HG03039 (cell line): ENCODE results near the gene BRD9.
"Not testable (repeated sequence)": the region's sequence is repeated elsewhere in the genome, so short reads cannot be mapped to it uniquely, and the experiment has no call there.

Experiments used
- ATAC-seq: cut with Tn5 transposase; IDR thresholded peaks from one replicate; pipeline ENCODE4 v1.9.1; 2021; ENCODE audit warnings: mild to moderate bottlenecking, moderate library complexity; ENCODE audit not compliant: unreplicated experiment

BRD9 gene

DNA sequence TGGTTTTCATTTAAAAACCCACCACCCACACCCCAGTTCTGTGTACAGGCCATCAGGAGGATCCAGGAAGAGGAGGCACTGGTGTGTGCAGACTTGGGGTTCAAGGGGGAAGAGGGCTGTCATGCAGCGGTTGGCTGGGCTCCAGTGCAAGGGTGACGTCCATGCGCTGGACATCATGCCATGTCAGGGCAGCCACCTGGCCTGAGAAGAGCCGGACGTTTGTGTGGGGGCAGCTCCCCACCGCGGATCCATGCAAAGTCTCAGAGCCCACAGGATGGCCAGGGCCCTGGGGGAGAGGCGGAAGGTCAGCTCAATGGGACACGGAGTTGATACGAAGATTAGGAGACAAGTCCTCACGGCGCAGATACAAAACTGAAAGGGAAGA, 11.1 kb downstream of the BRD9 start:
- no peak for ATAC-seq

DNA sequence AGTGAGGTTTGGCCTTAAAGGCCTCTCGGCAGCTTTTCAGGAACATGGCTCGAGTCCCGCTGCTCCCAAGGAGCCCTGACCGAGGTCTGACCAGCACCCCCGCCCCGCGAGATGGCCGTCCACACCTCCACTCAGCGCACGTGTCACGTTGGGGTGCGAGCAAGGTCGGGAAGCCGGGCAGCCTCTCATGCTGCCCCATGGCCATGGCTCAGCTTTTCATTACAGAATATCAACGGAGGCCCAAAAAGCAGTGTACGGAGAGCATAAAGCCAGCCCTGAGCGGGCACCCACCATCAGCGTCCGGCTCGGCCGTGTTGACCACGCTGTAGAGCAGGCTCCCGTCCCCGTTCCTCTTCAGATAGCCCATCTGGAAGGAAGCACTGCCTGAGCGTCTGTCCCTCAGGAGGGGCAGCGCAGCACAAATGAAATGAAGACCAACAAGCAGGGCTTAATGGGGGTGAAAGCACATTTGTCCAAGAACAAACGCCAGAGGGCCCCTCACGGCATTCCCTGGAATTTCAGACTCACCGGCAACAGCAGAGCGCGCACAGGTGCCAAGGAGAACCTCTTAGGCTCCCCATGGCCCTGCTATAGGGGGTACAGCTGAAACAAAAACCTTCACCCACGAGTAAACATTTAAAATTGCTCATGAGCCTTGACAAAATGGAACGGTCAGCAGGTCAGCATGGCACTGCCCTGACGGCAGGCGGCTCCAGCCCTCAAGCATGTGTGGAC, 11.6 kb downstream of the BRD9 start:
- ATAC-seq = no peak

DNA sequence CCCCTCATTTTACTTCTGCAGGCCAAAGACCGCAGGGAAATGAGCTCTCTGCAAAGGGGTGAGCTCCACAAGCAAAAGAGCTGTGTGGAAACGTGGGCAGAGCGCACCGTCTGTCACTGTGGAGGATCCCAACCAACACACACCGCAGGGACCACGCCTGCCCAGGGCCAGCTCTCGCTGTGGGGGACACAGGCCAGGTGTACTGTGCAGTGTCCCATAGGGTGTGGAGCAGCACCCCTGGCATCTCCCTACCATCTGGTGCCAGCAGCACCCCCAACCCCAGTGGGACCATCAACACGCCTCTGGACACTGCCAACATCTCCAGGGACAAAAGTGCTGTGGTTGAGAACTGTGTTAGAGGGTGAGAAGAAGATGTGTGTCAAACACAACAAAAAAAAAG, 13.9 kb downstream of the BRD9 start:
- not testable (repeated sequence) for ATAC-seq

DNA sequence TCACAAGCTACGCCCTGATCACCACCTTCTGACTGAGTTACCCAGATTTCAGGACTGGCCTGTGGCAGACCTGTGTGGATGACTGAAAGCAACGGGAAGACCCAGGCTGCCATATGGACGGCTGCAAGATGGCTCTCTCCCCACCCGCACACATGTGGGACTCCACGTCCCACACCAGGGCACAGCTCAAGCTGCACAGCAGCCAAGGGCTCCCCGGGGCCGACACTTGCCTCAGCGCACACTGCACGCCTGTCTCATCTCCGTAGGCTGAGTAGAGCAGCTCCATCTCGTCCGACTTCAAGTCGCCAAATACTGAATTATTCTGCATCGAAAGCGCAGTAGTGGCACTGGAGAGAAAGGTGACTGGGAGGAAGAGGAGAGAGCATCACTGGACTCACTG, 14.5 kb downstream of the BRD9 start:
- ATAC-seq = no peak

DNA sequence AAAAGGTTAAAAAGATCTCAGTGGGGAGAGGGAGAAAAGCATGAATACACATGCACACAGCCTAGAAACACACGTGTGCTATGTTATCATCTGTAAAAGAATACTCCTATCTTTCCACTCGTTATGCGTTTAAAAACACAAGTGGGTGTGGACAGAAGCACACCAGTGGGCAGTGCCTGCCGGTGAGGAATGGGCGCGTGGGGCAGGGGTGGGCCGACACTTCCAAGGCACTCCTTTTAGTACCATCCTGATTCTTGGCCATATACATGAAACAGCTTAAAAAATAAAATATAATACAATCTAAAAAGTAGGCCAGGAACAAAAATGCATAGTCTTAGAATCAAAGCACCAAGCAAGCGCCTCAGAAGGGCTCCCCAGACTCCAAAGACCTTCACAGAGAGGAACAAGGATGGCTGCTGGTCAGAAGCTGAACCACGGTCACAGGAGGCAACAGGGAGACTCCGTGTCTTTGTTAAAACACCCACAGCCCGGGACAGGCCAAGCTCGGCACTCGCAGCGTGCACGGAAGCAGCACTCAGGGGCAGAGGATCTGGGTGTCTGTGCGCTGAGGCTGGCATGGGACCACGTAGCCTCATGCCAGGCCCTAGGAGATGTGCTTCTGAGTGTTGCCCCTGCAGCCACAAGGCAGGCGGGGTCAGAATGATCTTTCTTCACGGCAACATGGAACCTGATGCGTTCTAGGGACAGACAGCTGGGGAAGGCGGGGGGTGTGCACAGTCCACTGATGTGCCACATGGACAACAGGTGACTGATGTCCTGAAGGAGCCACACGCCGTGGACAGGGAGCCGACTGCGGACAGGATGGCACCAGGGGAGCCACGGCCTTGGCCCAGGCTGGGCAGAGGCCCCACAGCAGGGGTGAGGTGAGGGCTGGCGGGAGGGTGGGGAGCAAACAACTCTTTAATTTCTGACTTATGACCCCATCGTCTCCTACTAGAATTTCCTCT, 15.9 kb downstream of the BRD9 start:
- no peak for ATAC-seq

DNA sequence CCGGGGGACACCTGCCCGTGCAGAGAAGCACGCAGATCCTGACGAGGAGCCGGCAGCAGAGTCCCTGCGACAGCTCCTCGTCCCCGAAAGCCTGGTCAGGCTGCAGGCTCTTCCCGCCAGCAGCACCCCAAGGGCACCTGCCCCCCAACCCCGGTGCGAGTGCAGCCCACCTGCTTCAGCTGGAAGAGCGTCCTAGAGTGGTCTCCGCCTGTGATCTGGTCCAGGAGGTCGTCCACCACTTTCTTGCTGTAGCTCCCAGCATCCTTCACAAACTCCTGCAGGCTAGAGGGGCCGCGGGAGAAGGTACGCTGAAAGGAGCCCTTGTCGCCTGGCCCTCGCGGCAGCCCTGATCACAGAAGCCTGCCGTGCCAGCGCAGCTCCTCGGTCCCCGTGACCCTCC, 16.7 kb downstream of the BRD9 start:
- ATAC-seq = no peak

DNA sequence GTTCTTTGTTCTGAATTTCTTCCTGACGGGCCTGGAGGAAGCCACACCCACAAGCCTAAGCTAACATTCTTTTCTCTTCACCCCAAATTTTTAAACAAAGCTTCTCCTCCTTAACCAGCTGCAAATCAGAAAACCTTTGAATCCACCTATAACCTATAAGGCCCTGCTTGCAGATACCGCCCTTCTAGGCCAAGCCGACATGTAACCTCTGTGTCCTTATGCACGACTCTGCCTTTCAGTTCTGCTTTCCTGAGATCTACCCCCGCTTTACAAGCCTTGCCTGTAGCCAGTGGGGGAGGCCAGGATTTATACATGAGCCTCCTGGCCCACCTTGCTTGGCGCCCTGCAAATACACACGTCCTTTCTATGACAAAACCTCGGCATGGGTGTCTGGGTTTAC, 19.3 kb downstream of the BRD9 start:
- no peak for ATAC-seq

DNA sequence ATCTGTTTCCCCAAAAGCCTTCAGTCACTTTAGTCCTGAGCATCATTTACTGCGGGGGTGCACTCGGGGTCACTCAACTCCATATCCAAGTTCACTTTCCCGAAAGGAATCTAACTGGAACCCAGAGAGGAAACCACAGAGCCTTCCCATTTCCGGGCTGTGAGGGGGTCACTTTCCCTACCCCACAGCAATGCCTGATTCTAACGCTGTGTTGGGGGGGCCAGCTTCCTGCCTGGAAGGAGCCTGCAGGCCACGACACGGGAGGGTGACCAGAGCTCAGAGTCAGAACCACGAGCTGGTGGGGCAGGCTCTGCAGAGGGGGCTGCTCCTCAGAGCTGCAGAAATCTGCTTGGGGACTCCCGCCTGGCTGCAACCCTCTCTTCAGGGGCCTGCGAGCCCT, 20.3 kb downstream of the BRD9 start:
- no peak for ATAC-seq

DNA sequence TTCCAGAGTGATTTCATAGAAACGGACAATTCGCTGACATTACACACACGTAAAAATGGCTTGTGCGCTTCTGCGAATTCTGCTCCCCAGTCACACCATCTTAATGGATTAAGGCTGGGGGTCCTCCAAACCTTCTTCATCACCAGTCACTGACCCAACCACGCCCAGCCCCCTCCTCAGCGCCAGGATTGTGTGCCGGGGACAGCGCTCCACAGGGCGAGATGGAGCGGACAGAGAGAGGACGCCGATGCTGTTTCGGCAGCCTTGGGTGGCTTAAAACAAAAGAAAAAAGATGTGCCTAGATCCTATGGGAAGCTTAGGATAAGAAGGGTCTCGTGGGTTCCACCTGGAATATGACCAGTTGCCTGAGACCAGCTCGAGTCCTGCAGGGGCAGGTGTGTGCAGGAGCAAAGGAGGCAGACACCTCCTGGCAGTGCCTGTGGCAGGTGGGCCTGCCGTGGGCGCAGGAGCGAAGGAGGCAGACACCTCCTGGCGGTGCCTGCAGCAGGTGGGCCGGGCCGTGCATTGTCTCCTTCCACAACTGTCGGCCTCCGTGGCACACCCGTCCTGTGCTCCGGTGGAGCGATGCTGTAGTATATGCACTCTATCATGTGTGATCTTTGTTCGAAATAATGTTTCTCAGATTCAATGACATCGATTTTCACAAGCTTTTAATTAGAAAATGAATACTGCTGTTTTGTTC, 20.9 kb downstream of the BRD9 start:
- ATAC-seq = no peak

DNA sequence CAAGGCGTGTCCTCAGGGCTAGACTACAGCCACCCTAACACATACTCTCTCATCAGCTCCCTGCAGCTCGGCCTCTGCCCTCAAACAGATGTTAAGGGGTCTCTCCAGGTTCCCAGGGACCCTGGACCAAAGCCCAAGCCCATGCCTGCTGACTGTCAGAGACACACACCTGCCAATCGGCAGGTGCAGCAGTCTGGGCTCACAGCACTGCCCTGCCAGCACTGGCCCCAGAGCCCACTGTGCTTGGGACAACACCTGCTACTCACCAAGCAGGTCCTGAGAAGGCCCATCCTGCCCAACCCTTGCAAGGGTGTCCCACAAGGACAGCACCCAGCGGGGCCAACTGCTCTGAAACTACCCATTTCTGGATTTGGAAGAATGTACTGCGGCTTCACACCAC, 21.6 kb downstream of the BRD9 start:
- ATAC-seq = no peak

DNA sequence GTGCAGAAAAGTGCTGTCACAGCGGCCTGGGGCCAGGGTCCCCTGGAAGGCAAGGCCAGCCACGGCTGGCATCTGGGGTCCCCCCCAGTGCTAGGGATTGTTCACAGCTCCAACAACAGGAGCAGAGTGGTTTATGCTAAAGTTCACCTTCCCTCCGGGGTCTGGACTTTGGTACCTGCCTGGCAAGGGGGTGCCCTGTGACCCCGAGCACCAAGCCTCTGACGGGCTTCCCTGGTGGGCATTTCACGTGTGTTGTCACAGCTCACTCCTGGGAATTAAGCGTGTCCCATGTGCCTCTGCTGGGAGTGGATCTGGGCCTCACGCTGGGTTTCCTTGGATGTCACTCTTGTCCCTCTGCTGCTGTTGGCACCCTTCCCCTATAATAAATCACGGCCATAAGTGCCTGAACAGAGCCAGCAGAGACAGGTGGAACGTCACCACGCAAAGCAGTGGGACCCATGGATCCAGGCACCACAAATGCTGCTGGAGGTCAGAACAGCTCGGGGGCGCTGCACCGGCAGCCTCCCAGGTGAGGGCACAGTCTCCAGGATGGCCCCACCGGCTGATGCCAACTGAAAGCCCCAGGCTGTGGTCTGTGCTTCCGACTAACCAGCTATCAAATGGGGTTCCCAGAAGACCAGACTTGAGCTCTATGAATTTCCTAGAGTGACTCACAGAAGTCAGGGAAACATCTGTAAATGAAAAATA, 24.0 kb downstream of the BRD9 start:
- no peak for ATAC-seq

DNA sequence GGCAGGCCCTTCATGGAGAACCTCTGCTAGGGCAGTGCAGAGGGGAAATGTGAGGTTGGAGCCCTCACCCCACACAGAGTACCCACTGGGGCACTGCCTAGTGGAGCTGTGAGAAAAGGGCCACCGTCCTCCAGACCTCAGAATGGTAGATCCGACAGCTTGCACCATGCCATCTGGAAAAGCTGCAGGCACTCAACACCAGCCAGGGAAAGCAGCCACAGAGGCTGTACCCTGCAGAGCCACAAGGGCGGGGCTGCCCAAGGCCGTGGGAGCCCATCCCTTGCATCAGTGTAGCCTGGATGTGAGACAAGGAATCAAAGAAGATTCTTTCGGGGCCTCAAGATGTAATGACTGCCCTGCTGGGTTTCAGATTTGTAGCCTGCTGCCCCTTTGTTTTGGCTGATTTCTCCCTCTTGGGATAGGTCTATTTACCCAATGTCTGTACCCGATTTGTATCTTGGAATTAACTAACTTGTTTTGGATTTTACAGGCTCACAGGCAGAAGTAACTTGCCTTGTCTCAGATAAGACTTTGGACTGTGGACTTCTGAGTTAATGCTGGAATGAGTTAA, 25.2 kb downstream of the BRD9 start:
- ATAC-seq = no peak

DNA sequence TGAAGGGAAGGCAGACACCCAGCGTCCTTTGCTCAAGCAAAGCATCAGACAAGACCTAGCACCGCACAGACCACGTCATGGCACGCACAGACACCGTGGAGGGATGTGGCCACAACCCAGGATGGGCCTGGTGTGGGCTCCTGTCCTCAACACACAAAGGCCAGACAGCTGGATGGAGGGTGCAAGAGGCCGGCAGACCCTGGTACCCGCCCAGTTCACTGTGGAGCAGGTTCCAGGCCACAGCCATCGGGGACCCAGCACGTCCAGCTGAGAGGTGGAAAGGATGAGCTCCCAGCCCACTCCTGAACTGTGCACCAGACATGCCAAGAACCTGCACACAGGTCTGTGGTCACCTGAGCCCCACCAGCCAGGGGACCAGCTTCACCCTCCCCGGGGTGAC, 26.8 kb downstream of the BRD9 start:
- no peak for ATAC-seq

DNA sequence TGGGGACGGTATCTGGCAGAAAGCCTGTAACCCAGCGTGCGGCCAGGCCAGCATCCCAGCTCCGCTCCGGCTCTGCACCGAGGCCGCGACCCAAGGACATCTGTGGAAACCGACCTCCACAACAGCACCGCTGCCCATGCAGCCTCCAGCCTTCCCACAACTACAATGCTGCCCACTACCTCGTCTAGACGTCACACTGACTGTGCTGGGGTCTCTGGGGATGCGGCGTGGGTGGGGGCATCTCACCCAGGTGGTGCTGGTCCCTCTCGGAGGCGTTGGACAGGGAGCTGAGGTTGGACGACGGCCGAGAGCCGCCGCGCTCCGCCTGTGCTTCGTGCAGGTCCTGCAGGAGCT, 27.5 kb downstream of the BRD9 start:
- no peak for ATAC-seq

DNA sequence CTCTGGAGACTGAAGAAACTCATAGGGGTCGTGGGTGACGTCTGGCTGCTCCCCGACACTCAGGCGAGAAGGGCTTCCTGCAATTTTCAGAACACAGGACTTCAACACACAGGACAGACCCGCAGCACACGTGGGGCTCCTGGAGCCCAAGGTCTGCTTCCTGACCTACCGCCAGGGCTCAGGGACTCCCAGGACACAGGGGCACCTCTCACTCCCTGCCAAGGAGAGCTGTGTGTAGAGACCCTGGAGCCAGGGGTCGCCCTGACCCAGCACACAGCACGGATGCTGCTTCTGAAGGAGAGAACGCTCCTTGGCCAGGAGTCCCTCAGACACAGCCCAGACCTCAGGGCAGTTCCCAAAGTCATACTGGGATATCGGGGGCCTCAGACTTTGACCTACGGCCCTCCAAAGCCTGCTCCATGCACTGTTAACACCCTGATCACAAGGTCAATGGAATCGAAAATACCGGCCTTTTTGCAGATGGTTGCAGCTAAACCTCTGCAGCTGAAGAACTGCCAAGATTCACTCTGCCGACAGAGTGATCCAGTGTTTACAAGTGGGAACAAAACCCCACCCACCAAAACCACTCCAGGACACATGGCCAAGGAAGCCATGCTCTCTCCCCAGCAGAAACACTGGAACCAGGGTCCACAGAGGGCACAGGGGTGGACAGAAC, 28.0 kb downstream of the BRD9 start:
- ATAC-seq = no peak

DNA sequence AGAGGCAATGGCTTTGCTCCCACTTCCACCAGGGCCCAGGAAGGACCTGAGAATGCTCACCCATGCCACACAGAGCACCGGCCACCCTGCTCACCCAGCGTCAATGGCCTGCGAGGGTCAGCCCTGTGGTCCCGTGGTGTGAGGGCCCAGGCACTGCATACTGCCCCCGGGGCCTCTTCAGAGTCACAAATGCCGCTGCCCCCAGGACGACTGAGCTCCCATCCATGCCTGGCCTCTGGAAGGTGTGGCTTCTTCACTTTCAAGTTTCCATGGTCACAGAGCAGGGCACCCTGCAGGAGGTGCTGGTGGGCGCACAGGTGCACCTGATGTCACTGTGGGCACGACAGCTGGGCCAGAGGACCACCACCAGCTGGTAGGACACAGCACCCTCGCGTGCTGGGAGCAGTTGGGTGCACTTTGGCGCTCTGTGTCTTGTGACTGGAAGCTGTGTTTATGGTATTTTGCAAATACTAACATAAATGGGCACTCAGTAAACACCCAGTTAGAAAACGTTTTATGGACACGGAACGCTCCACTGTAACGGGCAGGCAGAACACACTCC, 29.3 kb downstream of the BRD9 start:
- ATAC-seq = no peak

DNA sequence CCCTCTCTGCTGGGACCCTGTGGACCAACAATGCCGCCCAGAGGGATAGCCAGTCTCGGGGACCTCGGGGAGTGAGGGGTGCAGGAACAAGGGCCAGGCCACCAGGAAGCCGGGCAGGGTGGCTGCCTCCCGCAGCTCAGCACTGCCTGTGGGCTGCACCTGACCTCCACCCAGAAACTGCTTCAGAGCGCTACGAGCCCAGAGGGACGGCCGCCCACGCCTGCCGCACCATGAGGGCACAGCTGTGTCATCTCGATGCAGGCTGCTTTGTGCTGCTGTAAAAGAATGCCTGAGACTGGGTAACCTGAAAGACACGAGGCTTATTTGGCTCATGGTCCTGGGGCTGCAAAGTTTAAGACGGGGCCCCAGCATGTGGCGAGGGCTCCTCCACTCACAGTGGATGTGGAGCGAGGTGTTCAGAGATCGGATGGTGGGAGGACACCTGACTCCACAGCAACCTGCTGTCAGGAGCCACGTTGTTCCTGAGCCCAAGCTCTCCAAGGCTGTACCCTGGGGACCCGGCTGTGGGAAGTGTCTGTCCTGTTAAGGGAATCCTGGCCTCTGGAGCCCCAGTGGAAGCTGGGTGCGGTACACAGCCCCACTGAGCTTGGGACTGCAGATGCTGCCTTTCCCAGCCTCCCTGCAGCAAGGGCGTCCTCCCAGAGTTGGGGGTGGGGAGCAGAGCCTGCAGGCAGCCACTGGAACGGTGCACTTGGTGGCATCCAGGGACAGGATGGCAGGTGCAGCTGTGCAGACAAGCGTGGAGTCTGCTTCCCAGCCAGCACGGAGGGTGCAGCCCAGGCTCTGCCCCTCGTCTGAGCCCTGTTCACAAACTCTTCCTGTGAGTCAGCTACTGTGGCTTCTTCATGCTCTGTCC, 30.0 kb downstream of the BRD9 start:
- ATAC-seq = no peak

DNA sequence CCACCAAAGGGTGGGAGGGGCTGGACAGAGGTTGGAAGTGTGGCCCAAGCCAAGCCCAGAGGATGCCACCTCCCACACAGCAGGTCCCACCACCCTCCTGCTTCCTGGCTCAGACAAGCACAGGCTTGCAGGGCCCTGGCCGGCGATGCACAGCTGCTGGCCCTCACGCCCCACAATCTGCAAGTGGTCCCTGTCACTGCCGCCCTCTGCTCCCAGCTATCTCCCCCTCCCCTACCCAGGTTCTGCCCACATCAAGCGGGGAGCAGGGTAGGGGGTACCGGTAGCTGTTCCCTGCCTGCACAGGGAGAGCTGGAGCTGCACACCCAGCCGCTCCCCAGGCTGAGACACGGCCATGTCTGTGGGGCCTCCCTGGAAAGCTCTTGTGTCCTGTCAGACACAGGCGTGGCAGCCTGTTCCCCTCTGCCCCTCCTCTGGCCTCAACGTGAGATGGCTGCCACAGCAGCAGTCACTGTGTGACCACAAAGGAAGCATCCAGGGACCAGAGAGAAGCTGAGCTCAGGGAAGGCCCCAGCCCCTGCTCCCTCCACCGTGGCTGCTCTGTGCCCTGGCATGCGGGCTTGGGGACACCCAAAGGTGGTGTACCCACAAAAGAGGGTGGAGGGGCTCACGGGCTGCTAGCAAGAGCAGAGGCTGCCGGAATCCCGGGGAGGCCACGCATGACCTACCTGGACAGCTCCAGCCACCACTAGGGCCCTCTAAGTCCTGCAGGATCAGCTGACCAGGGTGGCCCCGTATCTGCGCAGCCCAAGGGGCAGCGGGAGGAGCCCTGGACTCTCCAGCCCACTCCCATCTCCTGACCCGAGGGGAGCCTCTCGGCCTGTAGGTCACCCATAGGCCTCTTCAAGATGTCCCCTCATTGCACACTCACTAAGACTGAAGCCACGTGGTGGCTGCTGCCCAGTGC, 30.9 kb downstream of the BRD9 start:
- no peak for ATAC-seq
